PC-9 (cell line): ENCODE measurements around the gene CACNA1D. TPM values are rescaled to one million over a fixed set of nuclear protein-coding genes. Genes with fewer than 3 reads are reported as not detected.

Experiments
- BruUV-seq: library from RNA; stranded (reverse); fragments of 400-500 nt; replicated peaks from 2 replicates; lab custom pipeline; 2021; lab: Mats Ljungman, UMichigan
- CTCF ChIA-PET: fragments of 300-600 bp; sonication (Branson Sonifier 250); formaldehyde crosslinking; loops from one replicate; lab custom pipeline; 2022; ENCODE audit warnings: antibody characterized with exemption; lab: Charles Lee
- POLR2A ChIA-PET: fragments of 300-600 bp; sonication (Branson Sonifier 250); formaldehyde crosslinking; loops from one replicate; lab custom pipeline; 2022; ENCODE audit warnings: antibody characterized with exemption; ENCODE audit not compliant: unreplicated experiment; lab: Charles Lee
- DNase-seq, 2 experiments: peaks; one replicate each; pipeline versions ENCODE4 v3.0.0 to v3.0.0-alpha.2; 2015 to 2022; ENCODE audit warnings: mixed read lengths in 1 of 2
- H2AFZ ChIP-seq: fragments of 200-600 bp; sonication (generic); 2 replicates; pipeline ENCODE4 v1.8.1; 2017; ENCODE audit warnings: antibody characterized with exemption
- H3F3A ChIP-seq: fragments of 200-600 bp; sonication (generic); 2 replicates; pipeline ENCODE4 v1.8.1; 2017; ENCODE audit warnings: antibody characterized with exemption, mild to moderate bottlenecking, low read depth; ENCODE audit not compliant: insufficient read depth
- H3K27ac ChIP-seq: fragments of 200-600 bp; sonication (generic); 2 replicates; pipeline ENCODE4 v1.6.1; 2016; ENCODE audit warnings: mixed run types
- H3K27me3 ChIP-seq: fragments of 200-600 bp; sonication (generic); 2 replicates; pipeline ENCODE4 v1.6.1; 2016; ENCODE audit warnings: low read depth, mixed run types; ENCODE audit not compliant: insufficient read depth
- H3K36me3 ChIP-seq: fragments of 200-600 bp; sonication (generic); 2 replicates; pipeline ENCODE4 v1.6.1; 2016; ENCODE audit warnings: low read depth, mixed run types
- H3K4me1 ChIP-seq: fragments of 200-600 bp; sonication (generic); replicated peaks from 2 replicates; pipeline ENCODE4 v1.6.1; 2016; ENCODE audit warnings: mixed run types; ENCODE audit not compliant: insufficient read depth
- H3K4me2 ChIP-seq: fragments of 200-600 bp; sonication (generic); 2 replicates; pipeline ENCODE4 v1.6.1; 2017; ENCODE audit warnings: mixed run types
- H3K4me3 ChIP-seq: fragments of 200-600 bp; sonication (generic); 2 replicates; pipeline ENCODE4 v1.6.1; 2016; ENCODE audit warnings: mixed run types
- H3K79me2 ChIP-seq: fragments of 200-600 bp; sonication (generic); 2 replicates; pipeline ENCODE4 v1.6.1; 2017; ENCODE audit warnings: low read depth, mixed run types
- H3K9me2 ChIP-seq: fragments of 200-600 bp; sonication (generic); 2 replicates; pipeline ENCODE4 v1.8.1; 2017; ENCODE audit warnings: mild to moderate bottlenecking; ENCODE audit not compliant: insufficient read depth
- H3K9me3 ChIP-seq: fragments of 200-600 bp; sonication (generic); 2 replicates; pipeline ENCODE4 v1.8.1; 2016; ENCODE audit warnings: low read depth; ENCODE audit not compliant: insufficient read depth
- H4K20me1 ChIP-seq: fragments of 200-600 bp; sonication (generic); 2 replicates; pipeline ENCODE4 v1.8.1; 2017; ENCODE audit not compliant: insufficient read depth
- CTCF ChIP-seq: fragments of 200-600 bp; sonication (generic); conservative IDR thresholded peaks from 2 replicates; pipeline ENCODE4 v1.6.1; 2017; ENCODE audit warnings: mixed run types, antibody characterized with exemption, mild to moderate bottlenecking, moderate library complexity
- EZH2 ChIP-seq: fragments of 200-600 bp; sonication (generic); IDR thresholded peaks from 2 replicates; pipeline ENCODE4 v1.8.0; 2017; ENCODE audit warnings: antibody characterized with exemption, low read depth
- intact Hi-C: fragments of 100-400 bp; cut with micrococcal nuclease; formaldehyde crosslinking; loops from one replicate; pipeline ENCODE4 v1.10.0; 2022; ENCODE audit not compliant: unreplicated experiment
- total RNA-seq: library from RNA; stranded (reverse); gene quantifications from 2 replicates; pipeline ENCODE4 v1.2.3, GENCODE V29; 2021

The CACNA1D gene
- total RNA-seq, 1 experiment from 2014 or later: not detected

- peaks cover 20% of the 10 kb centered on the region for H3K27me3 ChIP-seq
- BruUV-seq: no TSS peak
- no peaks in the 10 kb centered on the region for H3K79me2 ChIP-seq
- CTCF ChIA-PET: no interaction called here
- intact Hi-C loops: no loop called here
- no peaks in the 10 kb centered on the region for H3K4me1 ChIP-seq
- no peaks in the 10 kb centered on the region for H3F3A ChIP-seq
- H2AFZ ChIP-seq: no peak overlapping the region
- no peaks in the 10 kb centered on the region for H3K9me2 ChIP-seq
- H3K9me3 ChIP-seq: no peaks in the 10 kb centered on the region
- no peak overlapping the region for H3K4me2 ChIP-seq
- TF ChIP-seq EZH2 (no peak), CTCF (no peak)
- DNase-seq: no peak
- H3K27ac ChIP-seq: no peak overlapping the region
- H3K4me3 ChIP-seq: no peak overlapping the region
- POLR2A ChIA-PET: no interaction called here
- H3K36me3 ChIP-seq: no peaks in the 10 kb centered on the region
- H4K20me1 ChIP-seq: no peaks in the 10 kb centered on the region
Measured at GRCh38 chr3:53858096-53858741, 363.8 kb downstream of the CACNA1D start.

GRCh38 chr3:53859178-53859577, 364.8 kb downstream of the CACNA1D start:
- CTCF ChIA-PET: no interaction called here

GRCh38 chr3:53860196-53860595, 365.8 kb downstream of the CACNA1D start:
- no peak for DNase-seq
- Histone ChIP-seq H3K27ac (no peak overlapping the region), H3K27me3 (peaks cover 12% of the 10 kb centered on the region; the same call in 1 of the 2 replicates), H3K79me2 (no peaks in the 10 kb centered on the region), H3K36me3 (no peaks in the 10 kb centered on the region), H3F3A (no peaks in the 10 kb centered on the region), H3K4me2 (no peak overlapping the region), H3K9me3 (no peaks in the 10 kb centered on the region), H3K9me2 (no peaks in the 10 kb centered on the region), H4K20me1 (no peaks in the 10 kb centered on the region), H3K4me3 (no peak overlapping the region), H2AFZ (no peak overlapping the region), H3K4me1 (no peaks in the 10 kb centered on the region)
- no TSS peak for BruUV-seq
- intact Hi-C loops: no loop called here
- ChIA-PET POLR2A (no interaction called here), CTCF (no interaction called here)
- TF ChIP-seq EZH2: no peak
- no peak for TF ChIP-seq CTCF

More at GRCh38 chr3:53859178-53859577, 364.8 kb downstream of the CACNA1D start:
- no peak overlapping the region for H3K27ac ChIP-seq
- H2AFZ ChIP-seq: no peak overlapping the region
- H3K79me2 ChIP-seq: no peaks in the 10 kb centered on the region
- no peaks in the 10 kb centered on the region for H3K9me2 ChIP-seq
- no peaks in the 10 kb centered on the region for H3F3A ChIP-seq
- H3K27me3 ChIP-seq: peaks cover 16% of the 10 kb centered on the region; the same call in 1 of the 2 replicates
- no peak for TF ChIP-seq EZH2
- TF ChIP-seq CTCF: no peak
- no peak overlapping the region for H3K4me2 ChIP-seq
- BruUV-seq: no TSS peak
- H4K20me1 ChIP-seq: no peaks in the 10 kb centered on the region
- DNase-seq: no peak
- H3K9me3 ChIP-seq: no peaks in the 10 kb centered on the region
- intact Hi-C loops: no loop called here
- POLR2A ChIA-PET: no interaction called here
- H3K4me3 ChIP-seq: no peak overlapping the region
- H3K4me1 ChIP-seq: no peaks in the 10 kb centered on the region
- H3K36me3 ChIP-seq: no peaks in the 10 kb centered on the region
